Measurements from ENCODE around the gene NUDT1.

NUDT1 gene

DNA sequence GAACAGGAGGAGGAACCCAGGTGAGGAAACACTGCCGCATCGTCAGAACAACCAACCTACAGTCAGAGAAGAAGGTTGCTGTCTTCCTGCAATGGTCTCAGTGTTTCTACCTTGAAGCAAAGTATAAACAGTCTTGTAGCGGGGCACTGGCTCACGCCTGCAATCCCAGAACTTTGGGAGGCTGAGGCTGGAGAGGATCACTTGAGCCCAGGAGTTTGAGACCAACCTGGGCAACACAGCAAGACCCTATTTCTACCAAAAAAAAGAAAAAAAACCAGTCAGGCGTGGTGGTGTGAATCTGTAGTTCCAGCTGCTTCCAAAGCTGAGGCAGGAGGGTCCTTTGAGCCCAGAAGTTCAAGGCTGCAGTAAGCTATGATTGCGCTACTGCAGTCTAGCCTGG, 48.9 kb downstream of the NUDT1 start (continued):
- TF ChIP-seq, protein P1, sequence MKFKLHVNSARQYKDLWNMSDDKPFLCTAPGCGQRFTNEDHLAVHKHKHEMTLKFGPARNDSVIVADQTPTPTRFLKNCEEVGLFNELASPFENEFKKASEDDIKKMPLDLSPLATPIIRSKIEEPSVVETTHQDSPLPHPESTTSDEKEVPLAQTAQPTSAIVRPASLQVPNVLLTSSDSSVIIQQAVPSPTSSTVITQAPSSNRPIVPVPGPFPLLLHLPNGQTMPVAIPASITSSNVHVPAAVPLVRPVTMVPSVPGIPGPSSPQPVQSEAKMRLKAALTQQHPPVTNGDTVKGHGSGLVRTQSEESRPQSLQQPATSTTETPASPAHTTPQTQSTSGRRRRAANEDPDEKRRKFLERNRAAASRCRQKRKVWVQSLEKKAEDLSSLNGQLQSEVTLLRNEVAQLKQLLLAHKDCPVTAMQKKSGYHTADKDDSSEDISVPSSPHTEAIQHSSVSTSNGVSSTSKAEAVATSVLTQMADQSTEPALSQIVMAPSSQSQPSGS (tag by site-specific recombination; IDR thresholded peaks at IDR 0.05; ENCODE audit: low read depth) = no peak
- TF ChIP-seq ZNF560 (tag by site-specific recombination; IDR thresholded peaks at IDR 0.05; ENCODE audit: borderline replicate concordance) (no peak), ZNF544 (tag by site-specific recombination; IDR thresholded peaks at IDR 0.05) (no peak)
- TF ChIP-seq, protein P2, sequence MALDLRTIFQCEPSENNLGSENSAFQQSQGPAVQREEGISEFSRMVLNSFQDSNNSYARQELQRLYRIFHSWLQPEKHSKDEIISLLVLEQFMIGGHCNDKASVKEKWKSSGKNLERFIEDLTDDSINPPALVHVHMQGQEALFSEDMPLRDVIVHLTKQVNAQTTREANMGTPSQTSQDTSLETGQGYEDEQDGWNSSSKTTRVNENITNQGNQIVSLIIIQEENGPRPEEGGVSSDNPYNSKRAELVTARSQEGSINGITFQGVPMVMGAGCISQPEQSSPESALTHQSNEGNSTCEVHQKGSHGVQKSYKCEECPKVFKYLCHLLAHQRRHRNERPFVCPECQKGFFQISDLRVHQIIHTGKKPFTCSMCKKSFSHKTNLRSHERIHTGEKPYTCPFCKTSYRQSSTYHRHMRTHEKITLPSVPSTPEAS (tag by site-specific recombination; IDR thresholded peaks at IDR 0.05) = no peak

DNA sequence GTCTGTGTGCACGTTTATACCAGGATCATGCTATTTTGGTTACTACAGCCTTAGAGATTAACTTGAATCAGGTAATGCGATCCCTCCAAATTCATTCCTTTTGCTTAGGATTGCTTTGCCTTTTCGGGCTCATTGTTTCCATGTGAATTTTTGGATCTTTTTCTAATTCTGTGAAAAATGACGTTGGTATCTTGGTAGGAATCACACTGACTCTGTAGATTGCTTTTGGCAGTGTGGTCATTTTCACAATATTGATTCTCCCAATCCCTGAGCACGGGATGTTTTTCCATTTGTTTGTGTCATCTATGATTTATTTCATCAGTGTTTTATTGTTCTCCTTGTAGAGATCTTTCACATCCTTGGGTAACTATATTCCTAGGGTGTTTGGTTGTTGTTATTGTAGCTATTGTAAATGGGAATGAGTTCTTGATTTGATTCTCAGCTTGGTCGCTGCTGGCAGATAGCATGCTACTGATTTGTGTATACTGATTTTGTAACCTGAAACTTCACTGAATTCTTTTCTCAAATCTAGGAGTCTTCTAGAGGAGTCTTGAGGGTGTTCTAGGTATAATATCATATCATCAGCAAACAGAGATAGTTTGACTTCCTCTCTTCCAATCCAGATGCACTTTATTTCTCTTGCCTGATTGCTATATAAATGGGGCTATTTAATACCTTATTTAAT, 54.1 kb downstream of the NUDT1 start:
- TF ChIP-seq OSR2 (tag by site-specific recombination; IDR thresholded peaks at IDR 0.05) = 0 out of 2 replicates have a peak, but pooled peaks have one; percentile 16
- TF ChIP-seq, protein P3, sequence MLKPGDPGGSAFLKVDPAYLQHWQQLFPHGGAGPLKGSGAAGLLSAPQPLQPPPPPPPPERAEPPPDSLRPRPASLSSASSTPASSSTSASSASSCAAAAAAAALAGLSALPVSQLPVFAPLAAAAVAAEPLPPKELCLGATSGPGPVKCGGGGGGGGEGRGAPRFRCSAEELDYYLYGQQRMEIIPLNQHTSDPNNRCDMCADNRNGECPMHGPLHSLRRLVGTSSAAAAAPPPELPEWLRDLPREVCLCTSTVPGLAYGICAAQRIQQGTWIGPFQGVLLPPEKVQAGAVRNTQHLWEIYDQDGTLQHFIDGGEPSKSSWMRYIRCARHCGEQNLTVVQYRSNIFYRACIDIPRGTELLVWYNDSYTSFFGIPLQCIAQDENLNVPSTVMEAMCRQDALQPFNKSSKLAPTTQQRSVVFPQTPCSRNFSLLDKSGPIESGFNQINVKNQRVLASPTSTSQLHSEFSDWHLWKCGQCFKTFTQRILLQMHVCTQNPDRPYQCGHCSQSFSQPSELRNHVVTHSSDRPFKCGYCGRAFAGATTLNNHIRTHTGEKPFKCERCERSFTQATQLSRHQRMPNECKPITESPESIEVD (tag by site-specific recombination; IDR thresholded peaks at IDR 0.05) = no peak
- no peaks in the 10 kb centered on the region for H3K36me3 ChIP-seq (ENCODE audit: control insufficient read depth in 2 of 2, insufficient read depth in 1 of 2, low read length in 2 of 2)
- H3K4me1 ChIP-seq (ENCODE audit: control insufficient read depth, insufficient read depth, low read length) = no peaks in the 10 kb centered on the region
- ChIA-PET POLR2A (no interaction called here), CTCF (no interaction called here)
- H3K9me3 ChIP-seq (ENCODE audit: control insufficient read depth, insufficient read depth, low read depth, low read length) = no peaks in the 10 kb centered on the region
- no peak overlapping the region for H3K4me3 ChIP-seq (ENCODE audit: low read depth, low read length)
- H3K27ac ChIP-seq (ENCODE audit: extremely low read depth, low read depth, low read length) = no peak overlapping the region

DNA sequence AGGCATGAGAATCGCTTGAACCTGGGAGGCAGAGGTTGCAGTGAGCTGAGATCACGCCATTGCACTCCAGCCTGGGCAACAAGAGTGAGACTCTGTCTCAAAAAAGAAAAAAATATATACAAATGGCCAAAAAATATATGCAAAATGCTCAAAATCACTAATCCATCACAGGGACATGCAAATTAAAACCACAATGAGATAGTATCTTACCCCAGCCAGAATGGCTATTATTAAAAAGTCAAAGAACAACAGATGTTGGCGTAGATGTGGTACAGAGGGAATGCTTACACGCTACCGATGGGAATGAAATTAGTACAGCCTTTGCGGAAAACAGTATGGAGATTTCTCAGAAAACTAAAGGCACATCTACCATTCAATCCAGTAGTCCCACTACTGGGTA, 54.8 kb downstream of the NUDT1 start:
- POLR2A ChIA-PET = no interaction called here
- Histone ChIP-seq H3K9me3 (ENCODE audit: control insufficient read depth, insufficient read depth, low read depth, low read length) (no peaks in the 10 kb centered on the region), H3K36me3 (ENCODE audit: control insufficient read depth in 2 of 2, insufficient read depth in 1 of 2, low read length in 2 of 2) (no peaks in the 10 kb centered on the region), H3K4me1 (ENCODE audit: control insufficient read depth, insufficient read depth, low read length) (no peaks in the 10 kb centered on the region), H3K4me3 (ENCODE audit: low read depth, low read length) (no peak overlapping the region), H3K27ac (ENCODE audit: extremely low read depth, low read depth, low read length) (no peak overlapping the region)
- TF ChIP-seq, protein P4, sequence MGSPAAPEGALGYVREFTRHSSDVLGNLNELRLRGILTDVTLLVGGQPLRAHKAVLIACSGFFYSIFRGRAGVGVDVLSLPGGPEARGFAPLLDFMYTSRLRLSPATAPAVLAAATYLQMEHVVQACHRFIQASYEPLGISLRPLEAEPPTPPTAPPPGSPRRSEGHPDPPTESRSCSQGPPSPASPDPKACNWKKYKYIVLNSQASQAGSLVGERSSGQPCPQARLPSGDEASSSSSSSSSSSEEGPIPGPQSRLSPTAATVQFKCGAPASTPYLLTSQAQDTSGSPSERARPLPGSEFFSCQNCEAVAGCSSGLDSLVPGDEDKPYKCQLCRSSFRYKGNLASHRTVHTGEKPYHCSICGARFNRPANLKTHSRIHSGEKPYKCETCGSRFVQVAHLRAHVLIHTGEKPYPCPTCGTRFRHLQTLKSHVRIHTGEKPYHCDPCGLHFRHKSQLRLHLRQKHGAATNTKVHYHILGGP (tag by site-specific recombination; IDR thresholded peaks at IDR 0.05) = no peak
- TF ChIP-seq ZNF16 (tag by site-specific recombination; IDR thresholded peaks at IDR 0.05; ENCODE audit: low read depth) (no peak), OSR2 (tag by site-specific recombination; IDR thresholded peaks at IDR 0.05) (no peak), ZNF19 (tag by site-specific recombination; IDR thresholded peaks at IDR 0.05; ENCODE audit: low read depth) (no peak), ZFHX2 (tag by site-specific recombination; conservative IDR thresholded peaks at IDR 0.05) (no peak), ZNF433 (tag by site-specific recombination; IDR thresholded peaks at IDR 0.05; ENCODE audit: low read depth) (no peak), ZNF629 (tag by site-specific recombination; IDR thresholded peaks at IDR 0.05) (no peak), ZNF10 (tag by site-specific recombination; IDR thresholded peaks at IDR 0.05) (no peak), BCL11B (tag by site-specific recombination; IDR thresholded peaks at IDR 0.05; ENCODE audit: low read depth) (no peak), ZNF169 (tag by site-specific recombination; IDR thresholded peaks at IDR 0.05) (no peak)
- TF ChIP-seq, protein P5, sequence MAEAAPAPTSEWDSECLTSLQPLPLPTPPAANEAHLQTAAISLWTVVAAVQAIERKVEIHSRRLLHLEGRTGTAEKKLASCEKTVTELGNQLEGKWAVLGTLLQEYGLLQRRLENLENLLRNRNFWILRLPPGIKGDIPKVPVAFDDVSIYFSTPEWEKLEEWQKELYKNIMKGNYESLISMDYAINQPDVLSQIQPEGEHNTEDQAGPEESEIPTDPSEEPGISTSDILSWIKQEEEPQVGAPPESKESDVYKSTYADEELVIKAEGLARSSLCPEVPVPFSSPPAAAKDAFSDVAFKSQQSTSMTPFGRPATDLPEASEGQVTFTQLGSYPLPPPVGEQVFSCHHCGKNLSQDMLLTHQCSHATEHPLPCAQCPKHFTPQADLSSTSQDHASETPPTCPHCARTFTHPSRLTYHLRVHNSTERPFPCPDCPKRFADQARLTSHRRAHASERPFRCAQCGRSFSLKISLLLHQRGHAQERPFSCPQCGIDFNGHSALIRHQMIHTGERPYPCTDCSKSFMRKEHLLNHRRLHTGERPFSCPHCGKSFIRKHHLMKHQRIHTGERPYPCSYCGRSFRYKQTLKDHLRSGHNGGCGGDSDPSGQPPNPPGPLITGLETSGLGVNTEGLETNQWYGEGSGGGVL (tag by site-specific recombination; IDR thresholded peaks at IDR 0.05) = no peak
- TF ChIP-seq, protein P6, sequence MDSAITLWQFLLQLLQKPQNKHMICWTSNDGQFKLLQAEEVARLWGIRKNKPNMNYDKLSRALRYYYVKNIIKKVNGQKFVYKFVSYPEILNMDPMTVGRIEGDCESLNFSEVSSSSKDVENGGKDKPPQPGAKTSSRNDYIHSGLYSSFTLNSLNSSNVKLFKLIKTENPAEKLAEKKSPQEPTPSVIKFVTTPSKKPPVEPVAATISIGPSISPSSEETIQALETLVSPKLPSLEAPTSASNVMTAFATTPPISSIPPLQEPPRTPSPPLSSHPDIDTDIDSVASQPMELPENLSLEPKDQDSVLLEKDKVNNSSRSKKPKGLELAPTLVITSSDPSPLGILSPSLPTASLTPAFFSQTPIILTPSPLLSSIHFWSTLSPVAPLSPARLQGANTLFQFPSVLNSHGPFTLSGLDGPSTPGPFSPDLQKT (IDR thresholded peaks at IDR 0.05; ENCODE audit: borderline replicate concordance, low read depth, low read length) = no peak
- CTCF ChIA-PET = no interaction called here

Measured in HEK293 (cell line).